T1000 (cell line): ENCODE measurements around the gene NUAK2.

Experiments
- DNase-seq: peaks from one replicate; lab custom pipeline; 2025; ENCODE audit warnings: mixed read lengths; lab: John Stamatoyannopoulos, UW

NUAK2 gene

DNA sequence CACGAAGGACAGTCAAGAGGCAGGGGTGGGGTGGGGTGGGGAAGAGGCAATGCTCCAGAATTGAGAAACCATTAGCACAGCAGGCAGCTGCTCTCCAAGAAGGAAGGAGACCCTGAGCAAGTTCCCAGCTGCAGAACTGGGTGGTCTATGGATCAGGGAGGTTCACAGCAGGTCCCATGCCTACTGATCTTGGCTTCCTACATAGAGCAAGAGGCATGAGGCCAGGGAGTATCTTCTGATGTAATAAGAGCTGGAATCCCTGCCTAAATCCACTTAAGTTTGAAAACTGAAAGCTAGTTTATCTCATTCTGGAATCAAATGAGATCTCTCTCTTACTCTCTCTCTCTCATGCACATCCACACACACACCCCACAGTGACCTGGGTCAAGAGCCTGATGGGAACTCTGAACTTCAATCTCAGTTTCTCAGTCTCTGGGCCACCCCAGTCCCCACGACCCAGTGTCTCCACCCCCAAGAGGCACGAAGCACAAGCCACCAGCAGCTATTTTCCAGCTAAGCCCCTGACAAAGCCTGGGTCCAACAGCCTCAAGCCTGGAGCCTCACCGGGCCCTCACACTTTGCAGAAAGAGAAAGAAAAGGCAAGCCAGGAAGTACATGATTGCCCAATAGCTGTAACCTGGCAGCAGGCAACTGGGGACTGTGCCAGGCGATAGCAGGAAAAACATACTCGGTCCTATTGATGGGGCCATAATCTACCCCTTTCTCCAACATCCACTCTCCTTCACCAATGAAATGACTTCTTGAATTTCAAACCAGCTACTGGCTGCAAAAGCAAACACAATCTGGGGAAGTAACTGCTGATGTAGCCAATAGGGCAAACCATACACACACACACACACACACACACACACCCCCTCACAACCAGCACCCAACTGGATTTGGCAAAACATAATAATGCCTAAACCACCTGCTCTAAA, 2.2 kb downstream of the NUAK2 start:
- no peak for DNase-seq

DNA sequence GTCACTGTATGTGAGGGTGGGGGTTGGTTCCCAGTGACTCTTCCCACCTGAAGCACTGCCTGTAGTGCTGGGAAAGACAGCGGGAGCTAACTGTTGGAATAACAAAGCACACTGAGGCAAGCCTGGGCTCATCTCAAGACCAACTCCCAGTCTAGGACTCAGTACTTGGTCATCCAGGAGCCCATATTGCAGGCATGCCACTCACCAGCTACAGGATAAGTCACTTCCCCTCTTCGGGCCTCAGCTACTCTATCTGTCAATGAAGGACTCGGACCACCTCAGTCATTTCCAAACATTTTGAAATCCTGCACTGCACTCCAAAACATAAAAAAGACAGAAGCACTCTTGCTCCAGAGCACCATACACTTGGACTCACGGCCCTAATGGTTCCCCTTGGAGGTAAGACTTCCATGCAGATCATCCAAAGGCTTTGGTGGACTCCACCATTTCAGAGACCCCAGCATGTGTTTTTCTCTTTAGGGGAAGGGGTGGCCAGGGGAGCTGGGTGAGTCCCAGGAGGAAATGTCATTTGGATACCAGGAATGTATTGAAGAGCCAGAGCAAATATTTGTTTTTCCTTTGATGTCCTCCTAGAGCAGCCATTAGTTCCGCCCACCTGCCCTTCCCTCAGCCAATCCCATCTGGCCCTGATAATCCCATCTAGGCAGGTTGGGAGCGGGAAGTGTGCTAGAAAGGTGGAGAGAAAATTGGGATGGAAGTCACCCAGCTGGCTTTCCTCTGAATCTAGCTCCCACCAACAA, 3.1 kb downstream of the NUAK2 start:
- no peak for DNase-seq

DNA sequence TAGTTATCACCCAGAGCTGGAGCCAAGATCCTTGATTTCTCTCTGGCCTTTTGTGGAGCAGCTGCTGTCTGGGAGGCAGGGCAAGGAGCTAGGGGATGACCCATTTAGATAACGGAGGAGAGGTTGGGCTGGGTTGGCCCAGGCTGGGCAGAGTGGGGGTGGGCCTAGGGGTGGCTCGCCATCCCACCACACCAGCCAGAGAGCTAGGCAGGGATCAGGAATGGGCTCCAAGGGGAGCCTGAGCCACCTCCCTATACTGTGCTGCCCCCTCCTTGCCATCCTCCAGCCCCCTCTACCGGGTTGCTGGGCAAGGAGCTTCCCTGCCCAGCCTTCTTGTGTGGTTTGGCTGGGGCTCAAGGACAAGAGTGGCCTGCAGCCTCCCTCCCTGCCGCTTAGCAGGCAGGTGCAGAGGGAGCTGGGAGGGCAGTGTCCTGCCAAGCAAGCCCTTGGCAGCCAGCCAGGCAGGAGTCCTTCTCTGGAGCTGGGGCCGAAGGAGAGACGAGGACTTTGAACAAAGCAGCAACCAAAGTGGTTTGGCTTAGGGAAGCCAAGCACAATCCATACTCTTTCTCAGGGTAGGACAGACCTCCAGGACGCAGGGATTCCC, 4.1 kb downstream of the NUAK2 start:
- no peak for DNase-seq

DNA sequence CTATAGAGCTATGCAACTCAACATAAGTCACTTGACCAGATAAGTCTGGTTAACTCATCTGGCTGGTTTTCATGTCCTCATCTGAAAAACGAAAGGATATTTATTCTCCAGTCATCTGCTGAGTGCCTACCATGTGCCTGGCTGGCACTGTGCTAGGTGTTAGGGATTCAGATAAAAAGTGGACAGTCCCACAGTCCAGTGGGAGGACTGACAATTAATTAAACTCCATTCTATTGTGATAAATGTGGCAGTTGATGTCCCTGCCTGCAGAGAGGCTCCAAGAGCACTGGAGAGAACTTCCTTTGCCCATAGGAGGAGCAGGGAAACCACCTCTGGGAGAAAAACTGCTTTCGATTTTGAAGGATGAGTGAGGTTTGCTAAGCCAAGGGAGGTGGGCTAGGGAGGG, 5.4 kb downstream of the NUAK2 start:
- DNase-seq, result no peak

DNA sequence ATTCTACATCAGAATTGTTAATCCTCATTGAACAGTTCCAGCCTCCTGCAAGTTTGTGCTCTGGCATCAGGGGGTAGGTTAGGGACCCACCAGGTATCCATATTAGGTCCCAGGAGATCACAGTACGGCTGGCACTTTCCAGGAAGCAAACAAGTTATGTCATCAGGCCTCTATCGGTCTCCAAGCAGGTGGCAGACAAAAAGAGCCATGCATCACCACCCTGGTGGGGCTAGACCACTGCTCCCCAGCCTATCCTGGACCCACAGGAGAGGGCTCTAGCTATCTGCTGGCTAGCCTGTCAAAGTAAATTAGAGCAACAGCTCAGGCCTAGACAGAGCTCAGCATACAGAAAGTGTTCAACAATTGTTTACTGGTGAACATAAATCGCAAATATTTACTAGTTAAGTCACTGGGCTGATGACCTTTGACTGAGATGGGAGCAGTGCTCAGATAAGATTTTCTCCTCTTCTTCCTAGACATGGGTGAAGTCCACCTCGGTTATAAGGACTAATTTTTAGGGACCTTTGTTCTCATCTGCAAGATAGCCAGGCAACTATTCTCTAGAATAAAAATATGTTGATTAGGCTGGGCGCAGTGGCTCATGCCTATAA, 6.4 kb downstream of the NUAK2 start:
- no peak for DNase-seq

DNA sequence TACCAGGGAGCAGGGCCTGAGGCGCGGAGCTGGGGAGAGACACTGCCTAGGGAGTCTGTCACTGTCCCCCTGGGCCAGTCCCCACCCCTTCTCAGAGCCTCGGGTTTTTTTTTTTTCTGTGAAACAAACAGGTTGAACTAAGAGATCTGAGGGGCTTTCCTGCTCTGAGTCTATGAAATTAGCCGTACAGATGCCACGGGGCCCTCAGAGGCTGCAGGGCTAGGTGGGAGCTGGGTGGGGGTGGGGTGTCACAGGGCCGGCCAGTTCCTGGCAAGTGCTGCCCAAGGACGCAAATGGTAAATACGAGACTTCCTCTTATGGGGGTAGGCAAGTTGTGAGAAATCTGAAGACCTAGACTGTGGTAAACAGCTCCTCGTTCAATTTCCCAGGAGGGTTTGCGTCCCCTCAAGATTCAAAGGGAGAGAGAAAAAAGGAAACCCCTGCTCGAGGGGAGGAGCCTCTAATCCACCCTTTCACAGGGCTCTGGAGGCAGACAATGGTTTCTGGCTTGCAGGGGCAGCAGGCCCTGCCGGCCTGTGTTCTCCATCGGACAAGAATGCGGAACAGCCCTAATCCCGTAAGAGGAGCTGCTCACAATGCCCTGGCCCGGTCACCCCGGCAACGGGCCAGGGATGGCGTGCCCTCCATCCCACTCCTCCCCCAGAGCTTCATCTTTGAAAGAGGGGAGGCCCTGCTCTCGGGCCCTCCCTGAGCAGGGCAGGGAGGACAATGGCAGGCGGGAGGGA, 7.8 kb downstream of the NUAK2 start:
- no peak for DNase-seq

DNA sequence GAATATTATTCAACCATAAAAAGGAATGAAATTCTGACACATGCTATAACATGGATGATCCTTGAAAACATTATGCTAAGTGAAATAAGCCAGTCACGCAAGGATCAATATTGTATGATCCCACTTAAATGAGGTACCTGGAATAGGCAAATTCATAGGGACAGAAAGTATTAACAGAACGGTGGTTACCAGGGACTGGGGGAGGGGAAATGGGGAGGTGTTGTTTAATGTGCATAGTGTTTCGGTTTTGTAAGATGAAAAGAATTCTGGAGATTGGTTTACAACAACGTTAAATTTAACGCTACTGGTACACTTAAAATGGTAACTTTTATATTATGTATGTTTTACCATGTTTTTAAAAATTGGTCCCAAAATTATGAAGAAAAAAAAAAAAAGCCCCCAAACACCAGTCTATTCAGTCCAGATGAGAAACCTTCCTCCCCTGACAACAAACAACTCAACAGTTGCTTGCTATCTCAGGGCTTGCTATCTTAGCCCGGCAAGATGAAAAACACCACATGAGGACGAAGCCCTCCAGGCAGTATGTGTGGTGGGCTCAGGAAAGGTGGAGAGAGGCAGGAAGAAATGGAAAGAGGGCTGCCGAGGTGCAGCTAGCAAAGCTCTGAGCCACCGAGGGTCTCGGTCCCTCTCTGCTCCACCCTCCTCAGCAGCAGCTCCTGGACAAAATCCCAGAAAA, 8.5 kb downstream of the NUAK2 start:
- DNase-seq, result no peak

DNA sequence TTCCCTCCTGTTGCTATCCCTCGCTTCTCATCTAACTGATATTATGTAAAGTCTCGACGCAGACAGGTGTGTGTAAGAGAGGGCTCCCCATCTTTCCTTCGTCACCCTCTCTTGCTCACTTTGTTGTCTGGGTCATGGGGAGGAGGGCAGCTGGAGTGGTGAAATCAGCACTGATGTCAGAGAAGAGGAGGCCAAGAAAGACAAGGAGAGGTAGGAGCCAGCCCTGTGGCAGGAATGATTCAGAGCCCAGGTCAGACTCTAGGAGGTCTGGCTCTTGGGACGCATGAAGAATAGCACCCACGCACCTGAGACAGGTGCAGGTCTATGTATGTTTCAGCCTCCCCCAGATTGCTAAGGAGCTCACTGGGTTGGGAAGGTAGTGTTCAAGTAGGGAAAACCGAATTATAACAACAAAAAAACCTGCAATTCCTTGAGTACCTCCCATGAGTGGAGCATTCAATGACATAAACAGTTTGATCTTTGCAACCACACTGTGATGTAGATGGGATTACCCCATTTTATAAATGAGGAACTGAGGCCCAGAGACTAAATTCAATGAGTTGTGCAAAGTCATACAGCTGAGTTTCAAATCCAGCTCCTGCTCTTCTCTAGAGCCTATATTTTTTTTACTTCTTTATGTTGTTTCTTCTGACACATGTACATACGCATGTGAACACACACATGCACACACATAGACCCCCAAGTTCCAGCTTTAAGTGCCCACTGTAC, 10.4 kb downstream of the NUAK2 start:
- no peak for DNase-seq

DNA sequence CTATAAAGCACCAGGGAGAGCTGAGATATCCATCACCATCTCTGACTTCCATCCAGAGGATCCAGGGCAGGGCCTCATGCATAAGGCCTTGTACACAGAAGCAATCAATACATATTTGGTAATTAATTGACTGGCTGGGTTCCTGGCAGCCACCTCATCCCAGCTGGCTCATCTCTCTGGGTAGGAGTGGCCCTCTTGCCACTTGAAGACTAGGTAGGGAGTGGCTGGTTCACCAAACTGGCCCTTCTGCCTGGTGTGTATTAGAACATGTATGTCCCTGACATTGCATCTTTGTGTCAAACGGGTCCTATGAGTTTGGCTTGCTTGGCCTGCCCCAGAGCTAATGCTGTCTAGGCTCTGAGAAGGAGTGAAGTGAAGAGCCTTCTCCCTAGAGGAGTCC, 11.8 kb downstream of the NUAK2 start:
- DNase-seq, result no peak

DNA sequence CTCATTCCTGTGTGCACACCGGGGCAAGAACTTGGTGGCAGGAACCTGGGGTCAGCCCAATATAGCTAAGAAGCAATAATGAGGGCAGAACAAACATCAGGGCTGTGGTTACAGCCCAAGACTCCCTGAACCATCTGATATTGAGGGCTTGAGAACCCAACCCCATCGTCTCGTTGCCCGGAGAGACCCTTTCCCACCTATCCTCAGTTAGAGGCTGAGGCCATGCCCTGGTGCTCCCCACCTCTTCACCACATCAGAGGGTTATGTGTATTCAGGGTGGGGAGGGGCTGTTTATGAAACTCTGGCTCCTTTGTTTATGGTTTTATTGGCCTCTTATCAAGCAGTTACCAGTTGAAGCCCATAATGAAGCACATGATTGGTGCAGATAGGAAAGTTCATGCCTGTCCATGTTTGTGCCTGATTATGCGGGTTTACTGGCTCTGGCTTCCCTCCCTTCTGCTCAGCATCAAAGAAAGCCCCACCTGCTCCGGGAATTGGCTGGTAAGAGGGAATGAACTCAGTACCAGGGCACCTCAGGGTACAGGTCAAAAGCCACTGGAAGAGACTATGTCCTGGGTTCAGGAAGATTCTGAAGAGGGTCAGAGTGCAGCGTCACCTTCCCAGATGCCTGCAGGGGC, 14.5 kb downstream of the NUAK2 start:
- DNase-seq, result no peak

DNA sequence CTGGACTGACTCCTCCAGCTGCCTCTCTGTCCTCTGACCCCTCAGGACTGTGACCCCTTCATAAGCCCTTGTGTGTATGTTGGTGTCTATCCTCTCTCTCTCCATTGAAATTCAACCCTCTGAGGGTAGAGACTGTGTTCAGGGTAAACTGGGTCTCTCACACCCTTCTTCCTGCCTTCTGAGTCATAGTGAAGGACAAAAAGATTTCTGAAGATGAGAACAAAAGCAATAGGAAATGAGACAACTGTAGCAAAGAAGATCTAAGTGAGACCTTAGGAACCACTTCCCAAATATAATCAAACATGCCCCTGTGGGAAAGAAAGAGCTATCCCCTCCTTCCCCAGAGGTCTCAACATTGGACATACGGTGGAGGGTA, 16.9 kb downstream of the NUAK2 start:
- no peak for DNase-seq

DNA sequence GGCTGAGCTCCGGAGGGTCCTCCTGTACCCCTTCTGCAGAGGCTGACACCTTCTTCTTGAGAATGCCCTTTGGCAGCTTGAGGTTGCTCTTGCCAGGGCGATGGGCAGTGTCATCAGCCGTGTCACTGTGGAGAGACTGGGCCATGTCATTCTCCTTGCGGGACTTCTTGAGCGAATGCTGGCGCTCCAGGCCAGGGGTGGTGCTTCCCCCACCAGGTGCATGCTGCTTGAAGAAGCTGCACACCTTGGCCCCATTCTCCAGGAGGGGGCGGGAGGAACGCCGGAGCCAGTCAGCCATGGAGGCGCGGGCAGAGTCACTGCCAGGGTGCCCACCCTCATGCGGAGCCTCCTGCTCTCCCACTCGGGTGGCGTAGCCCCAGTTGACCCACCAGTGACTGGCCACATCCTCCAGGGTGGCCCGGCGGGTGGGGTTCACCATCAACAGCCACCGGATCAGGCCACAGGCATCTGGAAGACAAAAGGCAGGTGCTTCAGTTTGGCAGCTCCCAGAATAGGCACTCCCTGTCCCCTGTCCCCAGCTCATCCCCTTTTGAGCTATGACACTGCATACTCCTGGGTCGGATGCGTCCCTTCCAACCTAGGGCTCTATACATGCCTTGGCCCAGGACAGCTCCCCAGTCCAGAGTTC, 17.4 kb downstream of the NUAK2 start:
- DNase-seq, result no peak

DNA sequence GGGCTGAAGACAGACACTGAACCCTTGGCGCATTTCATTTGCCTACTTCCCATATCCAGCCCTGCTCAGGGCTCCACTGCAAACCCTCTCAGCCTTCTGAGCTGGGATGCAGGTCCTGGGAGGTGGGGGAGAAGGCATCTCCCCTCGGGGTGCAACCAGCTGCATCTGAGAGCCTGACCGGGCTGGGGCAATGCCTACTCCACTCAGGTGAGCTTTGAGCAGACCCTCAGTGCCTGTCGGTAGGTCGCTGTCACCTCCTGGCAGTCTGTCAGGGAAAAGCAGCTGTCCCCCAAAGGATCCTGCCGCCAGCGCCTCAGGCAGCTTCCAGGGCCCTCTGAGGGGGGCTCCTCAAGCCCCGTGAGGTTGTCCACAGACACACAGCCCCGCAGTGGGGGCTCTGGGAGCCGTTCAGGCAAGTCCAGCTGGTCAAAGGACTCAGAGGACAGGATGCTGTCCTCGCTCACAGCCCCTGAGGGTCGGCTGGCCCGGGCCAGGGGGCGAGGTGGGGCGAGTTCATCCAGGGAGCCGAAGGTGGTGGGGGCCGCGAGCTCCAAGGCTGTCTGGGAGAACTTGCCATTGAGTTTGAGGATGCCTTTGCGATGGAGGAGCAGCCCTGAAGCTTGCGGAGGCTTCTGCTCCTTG, 18.2 kb downstream of the NUAK2 start:
- no peak for DNase-seq

DNA sequence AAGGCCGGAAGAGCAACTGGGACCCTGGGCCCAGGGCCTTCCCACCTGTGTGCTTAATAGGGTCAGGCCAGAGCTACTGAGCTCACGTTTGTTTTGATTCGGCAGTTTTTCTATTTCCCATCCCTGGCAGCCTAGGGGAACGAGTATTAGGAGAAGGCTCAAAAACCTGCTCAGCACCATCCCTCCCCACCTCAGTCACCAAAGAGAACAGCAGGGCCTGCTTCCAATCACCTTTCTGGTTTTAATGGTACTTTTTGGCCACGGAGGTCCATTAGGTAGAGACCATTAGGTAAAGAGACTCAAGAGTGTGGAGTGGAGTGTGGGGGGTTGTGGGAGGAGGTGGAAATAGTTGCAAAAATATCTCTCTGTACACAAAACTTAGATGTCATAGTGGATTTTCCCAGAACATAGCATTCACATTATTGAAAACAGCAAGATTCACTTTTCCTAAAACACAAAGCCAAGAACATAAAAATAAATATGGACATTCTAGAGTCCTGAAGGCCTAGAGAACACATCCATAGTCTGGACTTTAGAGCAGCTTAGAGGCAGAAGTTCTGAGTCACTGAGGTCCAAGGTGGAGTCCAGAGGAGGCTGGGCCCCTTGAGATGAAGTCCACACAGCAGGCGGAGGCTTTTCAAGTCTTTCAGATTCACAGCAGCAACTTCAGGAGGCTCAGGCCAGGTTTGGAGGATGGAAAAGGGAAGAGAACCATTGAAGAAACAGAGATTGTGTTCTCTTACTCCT, 19.5 kb downstream of the NUAK2 start:
- no peak for DNase-seq

DNA sequence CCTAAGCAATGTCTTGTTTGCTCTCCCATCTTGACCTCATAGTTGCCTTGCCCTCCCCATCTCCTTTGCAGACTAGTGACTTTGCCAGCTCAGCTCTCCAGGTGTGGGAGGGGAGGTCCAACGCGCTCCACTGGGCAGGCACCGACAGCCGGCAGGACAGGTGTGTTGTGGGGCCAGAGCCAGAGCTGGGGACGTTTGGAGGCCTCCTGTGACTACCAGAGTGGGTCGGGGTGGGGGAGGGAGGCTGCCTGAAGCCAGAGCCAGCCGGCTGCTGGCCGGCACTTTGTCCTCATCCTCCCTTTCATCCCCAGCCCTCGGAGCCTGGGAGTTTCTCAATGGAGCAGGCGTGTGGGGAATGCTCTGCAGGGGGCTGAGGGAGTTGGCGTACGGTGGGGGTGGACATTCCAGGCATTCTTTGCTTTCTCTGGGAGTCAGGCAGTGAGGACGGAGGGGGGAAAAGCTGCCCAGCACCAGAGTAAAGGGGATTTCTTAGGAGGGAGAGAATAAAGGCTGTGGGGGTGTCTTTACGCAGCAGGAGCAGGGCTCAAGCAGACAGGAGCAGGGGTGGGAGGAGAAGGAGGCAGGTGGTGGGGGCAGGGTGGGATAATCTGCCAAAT, 20.2 kb downstream of the NUAK2 start:
- peak; percentile 70 for DNase-seq

DNA sequence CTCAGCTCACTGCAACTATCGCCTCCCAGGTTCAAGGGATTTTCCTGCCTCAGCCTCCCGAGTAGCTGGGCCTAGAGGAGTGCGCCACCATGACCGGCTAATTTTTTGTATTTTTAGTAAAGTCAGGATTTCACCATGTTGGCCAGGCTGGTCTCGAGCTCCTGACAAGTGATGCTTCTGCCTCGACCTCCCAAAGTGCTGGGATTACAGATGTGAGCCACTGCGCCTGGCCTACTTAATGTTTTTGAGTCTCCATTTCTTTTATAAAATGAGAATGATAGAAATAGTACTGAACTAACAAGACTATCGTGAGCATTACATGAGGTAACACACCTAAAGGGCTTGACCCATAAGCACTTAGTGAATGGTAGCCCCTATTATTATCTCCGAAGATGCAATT, 21.4 kb downstream of the NUAK2 start:
- no peak for DNase-seq

DNA sequence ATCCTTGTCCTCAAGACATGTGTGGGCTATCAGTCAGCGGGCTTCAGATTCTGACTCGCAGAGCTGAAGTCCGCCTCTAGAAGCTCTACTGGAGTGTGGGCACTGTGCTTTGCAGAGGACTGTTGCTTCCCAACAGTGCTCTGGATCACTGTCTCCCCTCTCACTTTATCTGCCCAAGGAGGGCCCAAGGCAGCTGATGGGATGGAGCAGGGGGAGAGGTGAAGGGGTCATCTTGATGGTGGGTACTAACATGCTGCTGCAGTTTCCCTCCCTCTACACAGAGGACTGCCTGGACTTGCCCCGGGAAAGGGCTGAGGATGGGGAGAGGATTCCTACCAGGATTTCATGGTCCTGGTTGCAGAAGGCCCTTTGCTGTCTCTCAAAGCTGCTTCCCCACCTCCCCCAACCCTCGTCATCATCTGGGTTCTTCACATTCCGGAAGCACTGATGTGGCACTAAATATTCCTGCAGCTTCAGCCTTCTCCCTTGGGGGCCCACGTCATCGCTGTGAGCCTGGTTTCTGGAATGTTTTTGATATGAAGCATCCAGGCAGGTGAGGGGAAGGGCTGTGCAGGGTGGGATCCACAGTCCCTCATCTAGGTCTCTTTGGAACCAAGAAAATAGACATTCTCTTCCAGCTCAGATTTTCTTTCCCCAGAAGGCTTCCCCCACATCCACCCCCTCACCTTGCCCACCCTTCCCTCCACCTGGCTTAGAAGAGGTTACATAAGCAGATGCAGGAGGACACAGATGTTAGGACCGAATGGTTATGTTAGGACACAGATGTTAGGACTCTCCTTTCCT, 23.2 kb downstream of the NUAK2 start:
- peak; percentile 88 for DNase-seq
